Prostate gland (tissue), 2 donors: ENCODE measurements around the gene COL4A2. TPM values are rescaled to one million over a fixed set of nuclear protein-coding genes. Genes with fewer than 3 reads are reported as not detected.

ENCODE experiments used
- DNase-seq: peaks from one replicate; pipeline ENCODE4 v3.0.0-alpha.2; 2019; ENCODE audit warnings: low spot score
- H3K27ac ChIP-seq, 2 donors: fragments of 200-600 bp; sonication (generic); 2 replicates each; pipeline ENCODE4 v1.5.1; 2017 to 2019
- H3K27me3 ChIP-seq: fragments of 200-600 bp; sonication (generic); replicated peaks from 2 replicates; pipeline ENCODE4 v1.5.1; 2019; ENCODE audit not compliant: insufficient read depth
- H3K36me3 ChIP-seq, 2 donors: fragments of 200-600 bp; sonication (generic); 1 replicate in 1 of 2; 2 replicates in 1 of 2; pipeline versions ENCODE4 v1.5.1 to v1.8.1; 2017 to 2019
- H3K4me1 ChIP-seq: fragments of 200-600 bp; sonication (generic); replicated peaks from 2 replicates; pipeline ENCODE4 v1.5.1; 2019
- H3K4me3 ChIP-seq, 2 donors: fragments of 200-600 bp; sonication (generic); 2 replicates each; pipeline ENCODE4 v1.5.1; 2017 to 2019
- H3K9me3 ChIP-seq: fragments of 200-600 bp; sonication (generic); 2 replicates; pipeline ENCODE4 v1.5.1; 2017
- CTCF ChIP-seq, 4 experiments: fragments of 200-600 bp in 2 of 4; fragments of 450-650 bp in 2 of 4; sonication (generic) in 2 of 4; IDR thresholded peaks; 1 replicate in 3 of 4; 2 replicates in 1 of 4; pipeline ENCODE4 v1.5.1; 2016 to 2019; ENCODE audit warnings: antibody characterized with exemption in 4 of 4, mild to moderate bottlenecking in 2 of 4, moderate library complexity in 2 of 4
- POLR2A ChIP-seq: fragments of 450-650 bp; IDR thresholded peaks from one replicate; pipeline ENCODE4 v1.6.1; 2016; ENCODE audit warnings: antibody characterized with exemption, mild to moderate bottlenecking
- POLR2AphosphoS5 ChIP-seq: sonication (generic); formaldehyde crosslinking; IDR thresholded peaks from one replicate; pipeline ENCODE4 v1.6.1; 2017; ENCODE audit warnings: antibody characterized with exemption
- WGBS: methylation state at CpG from one replicate; pipeline ENCODE4 v1.1.5; 2018; 5-methylcytosine and 5-hydroxymethylcytosine counted together
- intact Hi-C: fragments of 100-400 bp; cut with DNase I; formaldehyde crosslinking; loops from one replicate; pipeline ENCODE4 v1.14.2; 2022
- total RNA-seq, 2 donors: library from RNA; depleted of rRNA; stranded (reverse); fragments of >200 nt; gene quantifications; one replicate each; pipeline ENCODE4 v1.1.0, GENCODE V29; 2016

COL4A2 gene
- total RNA-seq, 2 donors from 2014 or later = 82.8 to 193 TPM

GRCh38 chr13:110354715-110355473 is 47.8 kb downstream of the COL4A2 start:
- no peak overlapping the region for H3K4me3 ChIP-seq
- intact Hi-C loops = no loop called here
- DNase-seq = no peak
- H3K27me3 ChIP-seq = no peaks in the 10 kb centered on the region
- no peaks in the 10 kb centered on the region for H3K9me3 ChIP-seq
- H3K27ac ChIP-seq = no peak overlapping the region
- no peaks in the 10 kb centered on the region for H3K36me3 ChIP-seq
- H3K4me1 ChIP-seq = no peaks in the 10 kb centered on the region
- WGBS = 82% methylated on average over 5 of the region's 5 CpGs
- TF ChIP-seq POLR2A (no peak), POLR2AphosphoS5 (no peak), CTCF (IDR thresholded peaks at IDR 0.05) (no peak)

- no peaks in the 10 kb centered on the region for H3K36me3 ChIP-seq
- H3K4me3 ChIP-seq = no peak overlapping the region
- no peaks in the 10 kb centered on the region for H3K4me1 ChIP-seq
- TF ChIP-seq POLR2AphosphoS5 (no peak), POLR2A (no peak), CTCF (IDR thresholded peaks at IDR 0.05) (no peak)
- H3K27me3 ChIP-seq = no peaks in the 10 kb centered on the region
- intact Hi-C loops = no loop called here
- no peaks in the 10 kb centered on the region for H3K9me3 ChIP-seq
- H3K27ac ChIP-seq = no peak overlapping the region
- DNase-seq = no peak
- 65% methylated on average over 12 of the region's 12 CpGs for WGBS
These were observed 49.3 kb downstream of the COL4A2 start for GRCh38 chr13:110356362-110356761.

- Histone ChIP-seq H3K36me3 (no peaks in the 10 kb centered on the region), H3K27me3 (no peaks in the 10 kb centered on the region), H3K4me1 (no peaks in the 10 kb centered on the region), H3K4me3 (no peak overlapping the region), H3K9me3 (no peaks in the 10 kb centered on the region), H3K27ac (no peak overlapping the region)
- WGBS = 96% methylated on average over 4 of the region's 4 CpGs
- no peak for DNase-seq
- intact Hi-C loops = no loop called here
- TF ChIP-seq POLR2A = no peak
- TF ChIP-seq POLR2AphosphoS5 = no peak
- no peak for TF ChIP-seq CTCF (IDR thresholded peaks at IDR 0.05)
These were observed 51.3 kb downstream of the COL4A2 start for GRCh38 chr13:110358381-110358780.

- Histone ChIP-seq H3K27me3 (no peaks in the 10 kb centered on the region), H3K36me3 (no peaks in the 10 kb centered on the region), H3K4me3 (no peak overlapping the region), H3K4me1 (no peaks in the 10 kb centered on the region), H3K27ac (peak overlapping the region; percentile 18 to 58), H3K9me3 (no peaks in the 10 kb centered on the region)
- 60% methylated on average over 7 of the region's 7 CpGs for WGBS
- intact Hi-C loops = no loop called here
- no peak for DNase-seq
- TF ChIP-seq POLR2AphosphoS5 (no peak), POLR2A (no peak), CTCF (IDR thresholded peaks at IDR 0.05) (no peak)
These were observed 52.8 kb downstream of the COL4A2 start for GRCh38 chr13:110359840-110360301.

- no peaks in the 10 kb centered on the region for H3K4me1 ChIP-seq
- TF ChIP-seq CTCF (IDR thresholded peaks at IDR 0.05) (no peak), POLR2AphosphoS5 (no peak), POLR2A (no peak)
- no peak overlapping the region for H3K4me3 ChIP-seq
- DNase-seq = no peak
- H3K27me3 ChIP-seq = no peaks in the 10 kb centered on the region
- intact Hi-C loops = no loop called here
- no peaks in the 10 kb centered on the region for H3K9me3 ChIP-seq
- 66% methylated on average over 11 of the region's 11 CpGs for WGBS
- no peaks in the 10 kb centered on the region for H3K36me3 ChIP-seq
- peak overlapping the region; percentile 18 to 58 for H3K27ac ChIP-seq
These were observed 53.5 kb downstream of the COL4A2 start for GRCh38 chr13:110360598-110360997.
